ENCODE measurements around the gene DPH1.

DNA sequence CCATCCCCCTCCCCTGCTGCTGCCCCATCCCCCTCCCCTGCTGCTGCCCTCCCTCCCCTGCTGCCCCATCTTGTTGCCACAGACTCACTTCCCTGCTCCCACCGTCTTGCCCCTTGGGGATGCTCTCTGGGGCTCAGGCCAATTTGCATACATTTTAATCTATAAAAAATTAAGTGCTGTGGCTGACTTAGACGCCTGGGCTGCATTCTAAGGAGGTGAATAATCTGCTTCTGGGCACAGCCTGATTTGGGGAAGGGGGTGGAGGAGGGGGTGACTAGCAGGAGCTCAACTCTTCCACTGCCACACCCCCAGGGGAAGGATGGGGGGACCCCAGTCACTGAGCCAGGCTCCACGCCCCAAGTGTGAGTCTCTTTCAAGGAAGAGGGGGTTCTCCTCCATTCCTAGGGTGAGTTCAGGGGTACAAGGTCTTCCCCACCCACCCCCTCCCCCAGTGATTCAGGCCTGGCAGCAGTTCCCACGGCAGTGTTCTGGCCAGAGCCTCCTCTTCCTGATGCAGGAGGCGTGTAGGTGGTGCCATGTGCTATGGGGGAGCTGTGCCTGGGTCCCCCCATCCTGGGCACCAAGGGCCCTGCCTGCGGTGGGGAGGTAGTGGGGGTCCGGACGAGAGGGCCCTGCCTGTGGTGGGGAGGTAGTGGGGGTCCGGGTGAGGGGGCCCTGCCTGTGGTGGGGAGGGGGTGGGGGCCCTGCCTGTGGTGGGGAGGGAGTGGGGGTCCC lies 5.0 kb downstream of the DPH1 start:
- TF ChIP-seq, protein P1, sequence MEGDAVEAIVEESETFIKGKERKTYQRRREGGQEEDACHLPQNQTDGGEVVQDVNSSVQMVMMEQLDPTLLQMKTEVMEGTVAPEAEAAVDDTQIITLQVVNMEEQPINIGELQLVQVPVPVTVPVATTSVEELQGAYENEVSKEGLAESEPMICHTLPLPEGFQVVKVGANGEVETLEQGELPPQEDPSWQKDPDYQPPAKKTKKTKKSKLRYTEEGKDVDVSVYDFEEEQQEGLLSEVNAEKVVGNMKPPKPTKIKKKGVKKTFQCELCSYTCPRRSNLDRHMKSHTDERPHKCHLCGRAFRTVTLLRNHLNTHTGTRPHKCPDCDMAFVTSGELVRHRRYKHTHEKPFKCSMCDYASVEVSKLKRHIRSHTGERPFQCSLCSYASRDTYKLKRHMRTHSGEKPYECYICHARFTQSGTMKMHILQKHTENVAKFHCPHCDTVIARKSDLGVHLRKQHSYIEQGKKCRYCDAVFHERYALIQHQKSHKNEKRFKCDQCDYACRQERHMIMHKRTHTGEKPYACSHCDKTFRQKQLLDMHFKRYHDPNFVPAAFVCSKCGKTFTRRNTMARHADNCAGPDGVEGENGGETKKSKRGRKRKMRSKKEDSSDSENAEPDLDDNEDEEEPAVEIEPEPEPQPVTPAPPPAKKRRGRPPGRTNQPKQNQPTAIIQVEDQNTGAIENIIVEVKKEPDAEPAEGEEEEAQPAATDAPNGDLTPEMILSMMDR (IDR thresholded peaks at IDR 0.05 in 4 of 5, conservative IDR thresholded peaks at IDR 0.05 in 1 of 5), result no peak
- TF ChIP-seq POLR2A (IDR thresholded peaks at IDR 0.05), result no peak
